Fibroblast of skin of scalp (primary cell): Measurements from ENCODE around the gene NAA10.

Experiments used
- DNase-seq: peaks from one replicate; pipeline ENCODE4 v3.0.0-alpha.2; 2013

The NAA10 gene

DNA sequence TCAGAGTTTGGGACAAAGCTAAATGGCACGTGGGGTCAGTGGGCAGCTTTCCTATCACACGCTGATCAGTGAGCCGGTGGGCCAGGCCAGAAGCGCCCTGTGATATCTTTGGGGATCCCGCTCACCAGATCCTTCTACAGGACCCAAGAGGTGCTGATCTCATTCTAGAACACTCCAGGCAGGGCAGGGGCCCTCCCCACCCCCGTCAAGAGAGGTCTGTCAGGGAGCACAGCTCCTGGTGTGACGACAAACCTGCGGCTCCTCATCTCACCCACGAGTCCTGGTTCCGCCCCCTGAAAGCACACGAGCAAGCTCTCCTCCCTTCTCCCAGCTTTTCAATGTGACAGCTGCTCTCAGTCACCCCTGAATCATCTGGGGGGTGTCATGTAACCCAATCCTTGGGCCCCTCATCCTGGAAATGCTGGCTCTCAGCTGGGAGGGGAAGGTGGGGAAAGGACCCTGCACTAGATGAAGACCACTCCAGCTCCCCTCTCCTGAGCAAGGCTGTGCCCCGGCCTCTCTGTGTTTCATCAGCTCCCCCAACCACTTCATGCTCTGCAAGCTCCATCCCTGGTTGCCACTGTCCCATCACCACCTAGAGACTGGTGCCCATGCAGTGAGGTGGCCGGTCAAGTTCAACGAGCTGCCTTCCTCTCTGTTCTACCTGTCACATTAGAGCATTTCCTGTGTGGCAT, 32.2 kb upstream of the NAA10 start:
- no peak for DNase-seq

DNA sequence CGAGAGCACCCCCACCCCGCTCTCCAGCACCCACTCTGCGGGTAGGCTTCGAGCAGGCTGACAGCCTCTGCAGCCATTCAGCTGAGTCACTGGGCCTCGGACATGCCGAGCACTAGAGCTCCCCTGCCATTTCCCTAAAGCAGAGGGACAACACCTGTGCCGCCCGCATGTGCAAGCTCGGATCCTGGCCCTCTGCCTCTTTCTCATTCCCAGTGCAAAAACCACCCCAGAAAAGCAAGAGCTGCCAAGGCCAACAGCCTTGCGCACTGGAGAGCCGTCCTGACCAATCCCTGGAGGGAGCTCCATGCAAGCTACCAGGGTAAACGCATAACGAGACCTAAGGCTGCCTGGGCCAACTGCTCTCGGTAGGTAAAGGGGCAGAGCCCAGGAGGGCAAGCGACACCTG, 31.4 kb upstream of the NAA10 start:
- no peak for DNase-seq

DNA sequence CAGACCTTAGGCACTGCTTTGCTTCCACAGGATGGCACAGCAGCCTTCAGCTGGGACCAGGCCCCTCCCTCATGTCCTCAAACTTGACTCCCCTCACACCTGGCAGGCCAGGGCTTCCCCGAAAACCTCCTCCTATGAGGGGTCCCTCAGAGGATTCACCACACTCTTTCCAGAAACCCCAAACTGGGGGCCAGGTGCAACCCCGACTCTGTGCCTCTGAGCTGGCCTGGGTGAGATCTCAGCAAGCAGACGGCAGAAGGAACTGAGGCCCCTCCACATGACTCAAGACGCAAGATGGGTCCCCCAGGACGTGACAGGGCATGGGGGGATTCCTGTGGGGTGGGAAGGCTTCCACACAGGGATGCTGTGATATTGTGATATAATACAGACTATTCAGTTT, 30.6 kb upstream of the NAA10 start:
- DNase-seq = no peak

- DNase-seq = no peak
Observed at GRCh38 chrX:153964105-153964504, 29.3 kb upstream of the NAA10 start.

DNA sequence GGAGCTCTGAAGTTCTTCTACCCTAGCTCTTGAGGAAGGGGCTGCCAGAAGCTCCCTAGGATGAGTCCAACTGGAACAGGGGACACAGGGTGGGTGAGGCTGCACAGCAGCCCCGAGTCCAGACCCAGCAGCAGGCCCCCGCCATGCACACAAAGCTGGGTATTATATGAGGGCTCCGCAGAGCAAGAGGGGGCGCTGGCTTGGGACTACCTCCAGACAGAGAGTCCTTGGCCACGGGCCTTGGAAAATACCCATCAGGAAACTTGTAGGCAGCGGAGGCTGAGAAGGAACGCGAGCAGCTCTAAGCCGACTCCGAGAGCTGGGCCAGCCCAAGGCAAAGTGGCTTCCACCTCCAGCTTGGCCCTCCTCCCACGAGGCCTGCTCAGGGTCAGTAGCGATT, 28.7 kb upstream of the NAA10 start:
- DNase-seq = no peak

DNA sequence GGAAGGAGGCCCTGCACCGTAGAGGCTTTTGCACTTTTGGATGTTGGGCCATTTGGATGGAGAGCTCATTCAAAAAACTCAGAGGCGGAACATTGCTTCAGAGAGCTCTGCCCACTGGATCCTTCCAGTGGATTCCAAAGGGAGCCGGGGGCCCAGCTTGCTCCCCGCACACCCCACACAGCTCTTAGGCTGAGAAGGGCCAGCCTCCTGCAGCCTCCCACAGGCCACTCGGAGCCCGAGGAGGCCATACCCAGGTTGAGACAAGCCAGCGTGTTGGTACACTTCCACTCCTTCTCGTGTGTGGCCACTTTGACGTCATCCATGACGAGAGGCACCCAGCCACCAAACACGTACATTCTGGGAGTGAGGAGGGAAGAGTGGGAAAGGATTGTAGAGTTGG, 26.5 kb upstream of the NAA10 start:
- no peak for DNase-seq

- no peak for DNase-seq
Observed at GRCh38 chrX:153960786-153961185, 25.9 kb upstream of the NAA10 start.

DNA sequence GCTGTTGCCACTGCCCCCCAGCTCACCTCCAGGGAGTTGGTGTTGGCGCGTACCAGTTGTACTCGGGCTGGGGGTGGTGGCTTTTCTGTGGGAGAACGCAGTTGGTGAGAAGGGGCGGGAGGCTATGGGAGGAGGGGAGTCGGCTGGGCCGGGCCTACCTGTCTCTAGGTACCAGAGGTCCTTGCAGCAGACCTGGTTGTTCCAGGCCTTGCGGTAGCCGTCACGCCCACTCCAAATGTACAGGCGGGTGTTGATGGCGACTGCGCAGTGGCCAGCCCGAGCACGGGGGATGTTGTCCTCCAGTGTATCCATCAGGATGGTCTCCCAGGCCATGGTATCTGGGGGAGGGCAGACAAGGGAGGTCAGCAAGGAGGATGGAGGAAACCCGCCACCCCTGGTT, 25.2 kb upstream of the NAA10 start:
- no peak for DNase-seq

DNA sequence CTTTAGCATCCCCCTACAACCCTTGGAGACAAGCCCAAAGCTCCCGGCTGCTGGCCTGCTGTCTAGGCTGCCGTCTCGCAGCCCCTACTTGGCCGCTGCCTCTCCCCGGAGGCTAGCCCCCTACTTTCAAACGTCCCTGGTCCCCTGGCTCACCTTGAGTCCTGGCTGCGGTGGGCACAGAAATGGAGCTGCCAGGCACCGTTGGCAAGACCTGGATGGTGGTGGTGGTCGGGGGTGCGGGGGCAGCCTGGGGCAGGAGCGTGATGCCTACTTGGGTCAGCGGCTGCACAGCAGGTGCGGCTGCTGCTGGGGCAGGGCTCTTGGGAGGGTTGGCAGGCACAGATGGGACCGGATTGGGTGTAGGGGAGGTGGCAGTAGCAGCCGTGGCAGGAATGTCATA, 24.8 kb upstream of the NAA10 start:
- DNase-seq = no peak

- no peak for DNase-seq
Observed at GRCh38 chrX:153958605-153959004, 23.8 kb upstream of the NAA10 start.

DNA sequence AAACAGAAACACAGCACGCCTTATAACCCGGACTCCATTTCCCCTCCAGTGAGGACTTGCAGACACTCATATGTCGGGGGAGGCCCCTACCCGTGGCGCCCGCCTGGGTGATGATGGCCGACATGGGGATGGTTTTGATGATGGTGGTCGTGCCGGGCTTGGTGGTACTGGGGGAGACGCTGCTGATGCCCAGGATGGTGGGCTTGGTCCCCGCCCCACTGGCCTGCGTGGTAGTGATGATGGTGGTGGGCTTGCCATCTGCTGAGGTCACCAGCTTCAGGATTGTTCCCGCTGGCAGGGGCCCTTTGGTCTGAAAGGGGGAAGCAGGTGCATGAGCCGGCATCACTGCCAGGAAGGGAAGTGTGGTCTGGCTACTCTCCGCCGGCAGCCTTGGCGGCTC, 22.4 kb upstream of the NAA10 start:
- no peak for DNase-seq

- DNase-seq = no peak
Observed at GRCh38 chrX:153956044-153956907, 21.4 kb upstream of the NAA10 start.

- no peak for DNase-seq
Observed at GRCh38 chrX:153955228-153955732, 20.4 kb upstream of the NAA10 start.

DNA sequence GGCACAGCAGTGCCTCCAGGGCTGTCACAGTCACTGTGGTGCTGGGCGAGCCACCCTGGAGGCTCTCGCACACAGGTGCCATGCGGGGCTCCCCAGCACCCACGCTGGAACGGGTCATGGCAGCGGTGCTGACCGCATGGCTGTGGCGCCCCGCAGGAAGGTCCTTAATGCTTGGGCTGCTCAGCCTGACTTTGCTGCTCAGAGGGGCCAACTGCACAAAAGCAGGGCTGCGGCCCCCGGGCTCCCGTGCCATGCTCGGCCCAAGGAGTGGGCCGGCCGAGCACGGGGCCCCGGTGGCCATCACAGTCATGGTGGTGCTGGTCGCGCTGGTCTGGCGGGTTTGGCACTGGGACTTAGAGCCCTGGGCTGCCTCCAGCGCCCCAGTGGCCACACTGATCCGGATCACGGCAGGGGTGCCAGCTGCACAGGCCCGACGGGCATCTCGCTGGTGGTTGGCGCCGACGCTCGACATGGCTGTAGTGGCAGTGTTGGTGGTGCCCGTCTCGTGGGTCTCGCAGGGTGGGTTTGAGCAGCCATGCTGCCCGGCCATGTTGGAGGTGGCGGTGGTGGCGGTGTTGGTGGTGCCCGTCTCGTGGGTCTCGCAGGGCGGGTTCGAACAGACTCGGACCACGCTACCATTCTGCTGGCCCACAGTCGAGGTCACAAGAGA, 19.9 kb upstream of the NAA10 start:
- DNase-seq = no peak

GRCh38 chrX:153953892-153954557, 19.2 kb upstream of the NAA10 start:
- no peak for DNase-seq

DNA sequence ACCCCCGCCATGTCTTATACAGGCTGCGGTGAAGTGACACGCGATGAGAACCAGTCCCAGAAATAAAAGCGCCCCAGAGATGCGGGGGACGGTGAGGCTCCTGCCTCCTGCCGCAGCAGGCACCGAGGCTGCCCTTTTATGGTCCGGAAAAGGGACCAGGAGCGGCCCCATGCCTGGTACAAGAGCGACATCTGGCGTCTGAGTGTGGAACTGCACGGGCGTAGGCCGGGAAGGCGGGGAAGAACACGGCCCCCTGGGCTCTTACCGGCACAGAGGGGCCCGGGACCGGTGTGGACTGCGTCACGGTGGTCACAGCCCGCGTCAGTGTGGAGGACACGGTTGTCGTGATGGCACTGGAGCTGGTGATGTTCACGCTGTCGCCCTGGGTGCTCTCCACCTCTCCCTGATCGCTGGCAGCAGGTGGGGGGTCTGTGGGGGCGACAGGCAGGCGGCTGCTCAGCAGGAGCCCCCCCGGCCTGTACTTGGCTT, 18.5 kb upstream of the NAA10 start:
- peak; percentile 76 for DNase-seq

GRCh38 chrX:153952373-153953026, 17.7 kb upstream of the NAA10 start:
- no peak for DNase-seq

DNA sequence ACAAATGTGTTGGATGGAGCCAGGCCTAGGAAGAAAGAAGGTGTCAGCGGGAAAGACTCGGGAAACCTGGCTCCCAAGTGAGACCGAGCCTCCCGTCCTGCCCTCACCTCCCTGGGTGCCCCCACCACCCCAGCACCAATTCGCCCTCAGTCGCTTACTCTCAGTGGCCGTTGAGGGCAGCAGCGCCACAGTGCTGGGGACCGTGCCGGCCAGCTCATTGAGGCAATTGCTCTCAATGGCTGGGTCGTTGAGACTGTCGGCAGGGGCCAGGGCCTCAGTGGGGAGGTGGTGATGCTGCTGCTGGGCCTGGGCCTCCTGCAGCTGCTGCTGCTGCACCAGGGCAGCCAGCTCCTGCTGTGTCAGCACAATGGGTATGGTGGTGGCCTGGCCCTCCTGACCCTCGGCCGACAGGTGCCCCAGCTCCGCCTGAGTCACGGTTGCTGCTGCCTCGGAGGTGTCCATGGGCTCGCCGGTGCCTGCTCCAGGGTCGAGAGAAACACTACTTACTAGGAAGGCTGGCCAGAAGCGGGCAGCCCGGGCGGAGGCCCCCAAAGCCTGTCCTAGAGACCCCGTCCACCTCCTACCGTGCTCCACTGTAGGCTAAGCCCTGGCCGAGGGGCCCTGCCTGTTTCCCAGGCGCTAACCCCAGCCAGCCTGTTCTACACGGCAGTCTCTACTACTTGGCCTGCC, 17.0 kb upstream of the NAA10 start:
- DNase-seq = no peak

GRCh38 chrX:153950127-153950526, 15.3 kb upstream of the NAA10 start:
- no peak for DNase-seq

GRCh38 chrX:153948847-153949805, 14.3 kb upstream of the NAA10 start:
- DNase-seq = no peak
